Kasumi-1 (cell line): ENCODE measurements around the gene INTS6.

ENCODE experiments used
- DNase-seq, 2 experiments: peaks; one replicate each; lab custom pipeline; 2025; lab: John Stamatoyannopoulos, UW

INTS6 gene

GRCh38 chr13:51452361-51453206 lies at the start of gene INTS6:
TSS of gene INTS6 (minus strand) at chr13:51453036. CDS start at chr13:51452525, 511 bp downstream.
- peak; percentile 98 for DNase-seq

DNA sequence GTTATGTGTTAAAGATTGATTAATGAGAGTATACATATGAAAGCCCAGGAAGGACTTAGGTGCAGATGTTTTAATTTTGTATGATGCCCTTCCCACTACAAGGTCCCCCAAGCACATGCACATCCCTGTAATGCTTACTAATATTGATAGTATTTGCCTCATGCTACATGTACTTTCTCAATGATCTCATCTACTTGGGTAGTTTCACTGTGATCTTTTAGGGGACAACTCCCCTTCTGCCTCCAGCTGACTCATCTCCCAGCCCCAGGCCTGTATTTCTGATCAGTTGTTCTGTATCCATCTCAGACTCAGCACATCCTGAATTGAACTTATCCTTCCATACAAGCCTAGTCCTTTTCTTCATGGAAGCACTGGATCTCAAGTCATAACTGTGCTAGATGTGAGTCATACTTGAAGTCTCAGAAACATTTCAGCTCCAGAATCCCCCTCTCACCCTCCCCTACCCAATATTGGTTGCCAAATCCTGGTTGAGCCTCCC lies 49.4 kb upstream of the INTS6 start:
- DNase-seq, result no peak

DNA sequence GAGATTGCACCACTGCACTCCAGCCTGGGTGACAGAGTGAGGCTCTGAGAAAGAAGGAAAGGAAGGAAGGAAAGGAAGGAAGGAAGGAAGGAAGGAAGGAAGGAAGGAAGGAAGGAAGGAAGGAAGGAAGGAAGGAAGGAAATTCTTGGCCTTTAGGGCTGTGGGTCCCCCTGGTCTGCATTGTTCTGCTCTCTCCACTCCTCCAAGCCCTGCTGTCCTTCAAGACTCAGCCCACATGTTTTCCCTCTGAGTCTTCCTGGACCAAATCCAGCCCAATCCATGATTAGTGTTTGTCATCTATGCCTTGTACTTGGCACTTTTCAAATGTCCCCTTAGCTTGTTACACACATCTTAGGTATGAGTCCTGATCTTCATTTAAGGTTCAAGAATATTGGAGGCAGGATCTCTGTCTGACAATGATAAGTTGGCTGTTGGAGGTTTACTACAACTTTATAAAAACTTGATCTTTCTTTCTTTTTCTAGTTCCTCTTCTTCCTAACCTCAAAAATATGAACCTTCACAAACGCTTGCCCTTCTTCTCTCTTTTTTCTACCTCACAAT lies 48.8 kb upstream of the INTS6 start:
- DNase-seq, result peak; percentile 26 to 37

DNA sequence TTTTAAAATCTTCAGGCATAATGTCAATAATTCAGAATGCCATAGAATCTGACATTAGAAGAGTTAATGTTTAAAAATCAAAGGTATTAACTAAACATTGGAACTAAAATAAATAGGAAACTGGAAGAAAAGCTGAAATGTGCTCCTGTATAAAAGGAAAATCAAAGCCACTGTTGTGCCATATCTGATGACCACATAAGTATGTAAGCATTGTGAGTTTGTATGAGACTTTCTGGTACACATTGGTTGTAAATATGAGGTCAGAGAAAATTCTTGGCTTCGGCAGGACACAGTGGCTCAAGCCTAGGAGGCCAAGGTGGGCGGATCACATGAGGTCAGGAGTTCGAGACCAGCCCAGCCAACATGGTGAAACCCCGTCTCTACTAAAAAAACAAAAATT lies 48.3 kb upstream of the INTS6 start:
- no peak for DNase-seq

DNA sequence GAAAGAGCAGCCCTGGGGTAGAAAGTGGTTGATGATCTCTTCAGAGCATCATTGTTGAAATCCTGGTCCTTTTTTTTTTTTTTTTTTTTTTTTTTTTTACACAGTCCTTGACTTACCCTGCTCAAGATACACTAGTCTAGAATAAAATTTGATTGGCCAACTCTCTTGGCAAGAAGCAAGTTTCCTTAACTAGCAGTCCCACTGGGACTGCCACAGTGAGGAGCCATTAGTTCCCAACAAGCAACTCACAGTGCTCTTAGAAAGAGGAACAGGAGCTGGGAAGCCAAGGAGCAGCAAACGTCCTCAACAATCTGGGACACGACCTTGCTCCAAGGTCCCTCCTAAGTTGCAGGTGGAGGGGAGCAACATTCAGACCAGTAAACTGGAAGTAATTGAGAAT lies 47.9 kb upstream of the INTS6 start:
- no peak for DNase-seq

- no peak for DNase-seq
Observed at GRCh38 chr13:51499841-51500240, 47.0 kb upstream of the INTS6 start.

DNA sequence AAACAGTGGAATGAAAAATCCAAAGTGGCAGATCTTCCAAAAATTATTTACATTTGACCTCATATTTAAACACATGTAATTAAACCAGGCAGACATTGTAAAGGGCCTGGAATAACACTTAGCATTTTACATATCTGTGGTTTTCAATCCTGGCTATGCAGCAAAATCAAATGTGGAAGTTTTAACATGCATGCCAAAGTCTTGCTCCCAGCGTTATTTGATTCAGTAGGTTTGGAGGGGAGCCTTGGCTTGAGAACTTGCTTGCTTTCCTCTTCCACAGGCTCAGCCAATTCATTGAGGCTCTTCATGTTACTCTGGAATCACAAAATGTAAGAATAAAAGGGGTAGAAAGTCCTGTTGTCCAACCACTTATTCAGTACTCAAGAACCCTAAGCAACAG lies 42.5 kb upstream of the INTS6 start:
- DNase-seq, result no peak

DNA sequence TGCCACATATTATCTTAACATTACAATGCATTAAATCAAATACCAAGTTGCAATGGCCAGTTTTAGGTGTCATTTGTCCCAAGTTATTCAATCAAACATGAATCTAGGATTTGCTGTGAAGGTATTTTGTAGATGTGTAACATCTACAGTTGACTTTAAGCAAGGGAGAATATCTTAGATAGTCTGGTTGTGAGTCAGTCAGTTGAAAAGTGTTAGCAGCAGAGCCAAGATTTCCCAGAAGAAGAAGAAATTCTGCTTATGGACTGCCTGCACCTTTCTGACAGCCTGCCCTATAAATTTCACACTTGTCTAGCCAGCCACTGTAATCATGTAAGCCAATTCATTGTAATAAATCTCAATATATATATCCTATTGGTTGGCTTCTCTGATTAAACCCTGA lies 41.3 kb upstream of the INTS6 start:
- no peak for DNase-seq

- DNase-seq, result no peak
Observed at GRCh38 chr13:51488212-51488611, 35.4 kb upstream of the INTS6 start.

GRCh38 chr13:51481656-51482055 lies 28.8 kb upstream of the INTS6 start:
- no peak for DNase-seq

- no peak for DNase-seq
Observed at GRCh38 chr13:51479199-51479523, 26.3 kb upstream of the INTS6 start.

DNA sequence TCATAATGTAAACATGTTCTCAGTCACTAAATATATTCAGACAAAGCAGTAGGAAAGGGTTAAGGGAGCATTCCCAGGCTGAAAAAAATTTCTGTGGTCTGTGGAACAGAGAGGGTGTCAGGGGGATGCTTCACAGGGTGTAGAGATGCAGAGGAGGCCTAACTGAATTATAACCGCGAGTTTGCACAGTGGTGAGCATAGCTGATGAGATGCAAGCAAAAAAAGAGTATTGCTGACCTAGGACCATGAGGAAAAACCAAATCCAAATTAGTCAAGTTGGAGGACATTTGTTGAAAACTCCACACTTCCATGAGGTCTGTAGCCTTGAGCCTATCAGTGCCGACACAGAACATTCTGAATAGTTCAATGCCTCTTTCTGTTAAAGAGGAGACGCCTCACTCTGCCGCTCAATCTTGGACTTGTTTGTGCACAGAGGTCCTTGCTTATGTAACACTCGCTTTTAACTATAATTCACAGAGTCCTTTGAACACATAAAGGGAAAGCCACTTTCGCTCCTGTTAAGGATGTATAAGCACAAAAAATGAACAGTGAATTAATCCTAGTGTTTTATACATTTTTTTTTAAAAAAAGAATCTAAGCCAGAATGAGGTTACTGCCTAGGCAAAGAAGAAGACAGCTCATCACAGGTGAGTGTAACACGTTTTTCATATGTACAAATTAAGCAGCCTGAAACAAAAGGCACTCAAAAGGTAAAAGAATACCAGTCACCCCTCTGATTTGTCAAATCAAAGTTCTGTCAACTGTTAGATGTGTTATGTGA lies 25.8 kb upstream of the INTS6 start:
- no peak for DNase-seq

- DNase-seq, result no peak
Observed at GRCh38 chr13:51477653-51478324, 25.0 kb upstream of the INTS6 start.

- no peak for DNase-seq
Observed at GRCh38 chr13:51477149-51477548, 24.3 kb upstream of the INTS6 start.

DNA sequence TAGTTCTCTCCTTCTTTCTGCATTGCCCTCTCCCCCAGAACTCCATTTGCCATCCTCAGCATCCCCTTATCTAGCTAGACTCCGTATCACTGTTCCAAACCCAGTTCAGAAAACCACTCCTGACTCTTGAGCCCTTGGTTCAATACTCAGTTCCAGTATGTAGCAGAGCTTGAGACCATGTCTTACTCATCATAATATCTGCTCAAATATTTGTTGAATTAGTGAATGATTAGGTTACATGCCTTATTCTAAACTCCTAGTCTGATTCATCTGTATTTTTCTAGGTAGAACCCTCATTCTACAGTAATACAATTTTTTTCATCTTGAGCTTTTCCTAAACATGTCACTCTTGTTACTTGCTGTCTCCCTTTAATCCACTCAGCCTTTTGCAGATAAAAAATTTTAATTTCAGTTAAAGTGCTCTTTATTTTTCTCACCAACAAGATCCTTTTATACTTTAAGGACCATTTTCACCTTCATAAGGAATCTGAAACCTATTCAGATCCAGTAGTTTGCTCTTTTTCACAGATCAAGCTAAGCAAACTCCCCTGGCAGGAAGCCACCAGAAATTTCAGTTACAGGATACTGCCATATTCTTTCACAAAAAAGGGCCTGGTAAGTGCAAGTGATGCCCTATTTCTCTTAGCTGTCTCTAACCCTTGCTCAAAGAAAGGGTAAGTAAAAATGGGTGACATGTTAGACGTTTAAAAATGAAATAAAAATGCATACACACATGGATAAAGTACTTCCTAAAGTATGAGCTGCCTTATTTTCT lies 23.1 kb upstream of the INTS6 start:
- DNase-seq, result no peak

DNA sequence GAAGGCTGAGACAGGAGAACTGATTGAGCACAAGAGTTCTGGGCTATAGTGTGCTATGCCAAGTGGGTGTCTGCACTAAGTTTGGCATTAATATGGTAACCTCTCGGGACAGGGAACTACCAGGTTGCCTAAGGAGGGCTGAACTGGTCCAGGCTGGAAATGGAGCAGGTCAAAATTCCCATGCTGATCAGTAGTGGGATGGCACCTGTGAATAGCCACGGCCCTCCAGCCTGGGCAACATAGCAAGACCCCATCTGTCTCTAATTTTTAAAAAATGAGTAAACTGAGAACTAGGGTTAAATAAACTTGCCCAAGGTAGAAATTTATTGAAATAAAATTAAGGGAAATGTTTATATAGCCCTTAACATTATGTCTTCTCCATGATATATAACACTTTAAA lies 17.0 kb upstream of the INTS6 start:
- no peak for DNase-seq

DNA sequence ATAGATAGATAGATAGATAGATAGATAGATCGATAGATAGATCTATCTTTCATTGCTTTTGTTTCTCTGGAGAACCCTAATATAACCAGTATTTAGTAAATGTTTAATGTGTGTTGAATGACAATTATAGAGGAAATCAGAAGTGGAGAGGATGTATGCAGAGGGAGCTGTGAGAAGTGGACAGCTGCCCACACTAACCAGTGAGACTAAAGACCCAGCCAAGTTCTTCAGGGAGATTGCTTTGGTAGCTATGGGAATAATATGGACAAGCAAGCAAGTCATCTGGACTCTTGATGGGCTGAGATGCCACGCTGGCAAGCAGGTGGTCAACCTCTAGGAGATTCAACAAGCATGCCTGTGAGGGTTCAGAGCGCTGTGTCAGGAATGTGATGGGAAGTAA lies 14.9 kb upstream of the INTS6 start:
- DNase-seq, result no peak

GRCh38 chr13:51465124-51465523 lies 12.3 kb upstream of the INTS6 start:
- DNase-seq, result no peak

DNA sequence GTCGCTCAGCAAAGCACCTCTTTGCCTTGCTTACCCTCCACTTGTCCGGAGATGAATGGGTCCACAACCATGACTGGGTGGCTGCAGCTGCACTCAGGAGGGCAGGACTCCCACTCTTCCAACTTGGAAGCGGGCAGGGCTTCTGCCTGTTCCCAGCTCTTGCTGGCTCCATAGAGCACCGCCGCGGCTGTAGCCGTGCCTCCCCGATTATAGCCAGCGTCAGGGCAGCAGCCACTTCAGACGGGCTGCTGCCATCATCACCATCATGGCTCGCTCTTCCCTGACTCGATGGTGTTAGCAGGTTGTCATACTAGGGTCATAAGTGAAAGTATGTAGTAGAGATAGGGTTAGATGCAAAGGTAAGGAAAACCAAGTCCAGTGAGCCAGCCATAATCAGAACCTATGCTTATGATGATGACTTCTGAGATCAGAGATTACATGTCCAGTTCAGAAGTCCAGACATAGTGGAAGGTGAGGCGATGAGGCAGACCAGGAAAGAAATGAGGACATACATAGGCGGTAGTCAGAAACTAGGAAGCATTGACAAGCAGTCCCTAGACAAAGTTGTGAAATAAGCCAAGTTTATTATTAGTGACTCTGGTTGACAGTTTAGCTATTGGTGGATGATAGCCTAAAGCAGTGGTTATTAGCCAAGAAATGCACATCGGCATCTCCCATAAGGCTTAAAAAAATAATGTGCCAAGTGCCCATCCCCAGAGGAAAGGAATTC lies 4.4 kb upstream of the INTS6 start:
- DNase-seq, result no peak

GRCh38 chr13:51456510-51456909 lies 3.7 kb upstream of the INTS6 start:
- DNase-seq, result no peak

GRCh38 chr13:51455532-51455931 lies 2.7 kb upstream of the INTS6 start:
- DNase-seq, result no peak
